HEK293 (cell line): ENCODE data around the gene SEMA3G.

Experiments
- CTCF ChIA-PET: fragments of 350-600 bp; formaldehyde crosslinking; extraction: SDS; loops from one replicate; lab custom pipeline; 2021; ENCODE audit warnings: antibody characterized with exemption; lab: Yijun Ruan, JAX
- POLR2A ChIA-PET: fragments of 300-600 bp; formaldehyde crosslinking; extraction: SDS; loops from one replicate; lab custom pipeline; 2020; ENCODE audit warnings: antibody characterized with exemption, inconsistent platforms; lab: Yijun Ruan, JAX
- H3K27ac ChIP-seq: fragments of 200-500 bp; sonication (Bioruptor generic); 2 replicates; pipeline ENCODE4 v1.5.1; 2014; ENCODE audit warnings: low read depth, low read length, control low read depth, inconsistent platforms; ENCODE audit errors: extremely low read depth
- H3K36me3 ChIP-seq, 2 experiments: fragments of 200-500 bp in 1 of 2; sonication (Bioruptor generic) in 1 of 2; 1 replicate in 1 of 2; 2 replicates in 1 of 2; pipeline ENCODE4 v1.5.1; 2014 to 2017; ENCODE audit warnings: inconsistent platforms in 2 of 2, low read length in 2 of 2; ENCODE audit not compliant: control insufficient read depth in 2 of 2, insufficient read depth in 1 of 2
- H3K4me1 ChIP-seq: fragments of 200-500 bp; sonication (Bioruptor generic); 2 replicates; pipeline ENCODE4 v1.5.1; 2014; ENCODE audit warnings: mild to moderate bottlenecking, low read length, inconsistent platforms; ENCODE audit not compliant: control insufficient read depth, insufficient read depth
- H3K4me3 ChIP-seq: 2 replicates; pipeline ENCODE4 v1.5.1; 2011; ENCODE audit warnings: low read depth, mild to moderate bottlenecking, control low read depth, low read length, moderate library complexity
- H3K9me3 ChIP-seq: fragments of 200-500 bp; sonication (Bioruptor generic); 2 replicates; pipeline ENCODE4 v1.5.1; 2014; ENCODE audit warnings: low read depth, low read length, inconsistent platforms; ENCODE audit not compliant: control insufficient read depth, insufficient read depth
- HOXC10 ChIP-seq: sonication (generic); formaldehyde crosslinking; IDR thresholded peaks from 2 replicates; pipeline ENCODE4 v1.8.1; 2023; ENCODE audit warnings: mild to moderate bottlenecking, missing genetic modification reagents
- HOXD13 ChIP-seq: sonication (generic); formaldehyde crosslinking; IDR thresholded peaks from 2 replicates; pipeline ENCODE4 v1.8.0; 2022; ENCODE audit warnings: missing genetic modification reagents, borderline replicate concordance
- KLF1 ChIP-seq: fragments of 450-650 bp; formaldehyde crosslinking; IDR thresholded peaks from 2 replicates; pipeline ENCODE4 v1.5.1; 2016; ENCODE audit warnings: missing biosample characterization, missing genetic modification characterization
- KLF8 ChIP-seq: fragments of 450-650 bp; formaldehyde crosslinking; IDR thresholded peaks from 2 replicates; pipeline ENCODE4 v1.5.1; 2016; ENCODE audit warnings: missing biosample characterization, missing genetic modification characterization
- MZF1 ChIP-seq: fragments of 450-650 bp; formaldehyde crosslinking; IDR thresholded peaks from 2 replicates; pipeline ENCODE4 v1.5.1; 2017; ENCODE audit warnings: missing biosample characterization, missing genetic modification characterization, borderline replicate concordance
- SP2 ChIP-seq: fragments of 450-650 bp; formaldehyde crosslinking; IDR thresholded peaks from 2 replicates; pipeline ENCODE4 v1.5.1; 2016; ENCODE audit warnings: missing biosample characterization, missing genetic modification characterization
- SP7 ChIP-seq: fragments of 450-650 bp; formaldehyde crosslinking; IDR thresholded peaks from 2 replicates; pipeline ENCODE4 v1.5.1; 2016; ENCODE audit warnings: missing biosample characterization, missing genetic modification characterization
- YY2 ChIP-seq: fragments of 450-650 bp; formaldehyde crosslinking; IDR thresholded peaks from 2 replicates; pipeline ENCODE4 v1.5.1; 2016; ENCODE audit warnings: missing biosample characterization, missing genetic modification characterization
- ZBTB17 ChIP-seq: fragments of 450-650 bp; formaldehyde crosslinking; IDR thresholded peaks from 2 replicates; pipeline ENCODE4 v1.5.1; 2016; ENCODE audit warnings: missing biosample characterization, missing genetic modification characterization
- ZBTB44 ChIP-seq: fragments of 450-650 bp; IDR thresholded peaks from 2 replicates; pipeline ENCODE4 v1.5.1; 2018; ENCODE audit warnings: missing biosample characterization, mild to moderate bottlenecking, missing genetic modification characterization
- ZNF10 ChIP-seq: fragments of 450-650 bp; formaldehyde crosslinking; IDR thresholded peaks from 2 replicates; pipeline ENCODE4 v1.5.1; 2017; ENCODE audit warnings: missing biosample characterization, missing genetic modification characterization
- ZNF112 ChIP-seq: fragments of 450-650 bp; formaldehyde crosslinking; IDR thresholded peaks from 2 replicates; pipeline ENCODE4 v1.5.0; 2017; ENCODE audit warnings: missing biosample characterization, missing genetic modification characterization
- ZNF16 ChIP-seq: fragments of 450-650 bp; formaldehyde crosslinking; IDR thresholded peaks from 2 replicates; pipeline ENCODE4 v1.5.1; 2016; ENCODE audit warnings: low read depth, missing biosample characterization, missing genetic modification characterization
- ZNF423 ChIP-seq: fragments of 450-650 bp; formaldehyde crosslinking; IDR thresholded peaks from 2 replicates; pipeline ENCODE4 v1.5.1; 2016; ENCODE audit warnings: missing biosample characterization, missing genetic modification characterization
- ZNF529 ChIP-seq: fragments of 450-650 bp; formaldehyde crosslinking; IDR thresholded peaks from 2 replicates; pipeline ENCODE4 v1.5.1; 2017; ENCODE audit warnings: missing genetic modification characterization, missing biosample characterization; ENCODE audit not compliant: insufficient replicate concordance
- ZNF692 ChIP-seq: fragments of 450-650 bp; formaldehyde crosslinking; IDR thresholded peaks from 2 replicates; pipeline ENCODE4 v1.5.1; 2016; ENCODE audit warnings: missing biosample characterization, missing genetic modification characterization
- TF ChIP-seq, protein P1 (sequence below): fragments of 450-650 bp; formaldehyde crosslinking; IDR thresholded peaks from 2 replicates; pipeline ENCODE4 v1.5.1; 2016; ENCODE audit warnings: missing biosample characterization, missing genetic modification characterization
- TF ChIP-seq, protein P2 (sequence below): fragments of 450-650 bp; formaldehyde crosslinking; IDR thresholded peaks from 2 replicates; pipeline ENCODE4 v1.5.1; 2017; ENCODE audit warnings: missing biosample characterization, missing genetic modification characterization
- TF ChIP-seq, protein P3 (sequence below): fragments of 450-650 bp; formaldehyde crosslinking; IDR thresholded peaks from 2 replicates; pipeline ENCODE4 v1.5.1; 2017; ENCODE audit warnings: missing biosample characterization, missing genetic modification characterization

The SEMA3G gene

GRCh38 chr3:52458031-52458760 is 13.3 kb upstream of the SEMA3G start:
- no peak for TF ChIP-seq YY2
- ChIA-PET CTCF (interaction anchor here (0.8 to 1.7 kb wide), 4 partner anchors 11 to 383 kb away, joined by 3 to 4 read pairs (median 3); no protein-coding TSS in a partner anchor), POLR2A (no interaction called here)
- Histone ChIP-seq H3K36me3 (peaks cover 18 to 65% of the 10 kb centered on the region in 2 experiments; a peak in 2 of 3 replicates), H3K27ac (no peak overlapping the region), H3K4me1 (peaks cover 2% of the 10 kb centered on the region; the same call in 1 of the 2 replicates), H3K4me3 (no peak overlapping the region), H3K9me3 (no peaks in the 10 kb centered on the region)

DNA sequence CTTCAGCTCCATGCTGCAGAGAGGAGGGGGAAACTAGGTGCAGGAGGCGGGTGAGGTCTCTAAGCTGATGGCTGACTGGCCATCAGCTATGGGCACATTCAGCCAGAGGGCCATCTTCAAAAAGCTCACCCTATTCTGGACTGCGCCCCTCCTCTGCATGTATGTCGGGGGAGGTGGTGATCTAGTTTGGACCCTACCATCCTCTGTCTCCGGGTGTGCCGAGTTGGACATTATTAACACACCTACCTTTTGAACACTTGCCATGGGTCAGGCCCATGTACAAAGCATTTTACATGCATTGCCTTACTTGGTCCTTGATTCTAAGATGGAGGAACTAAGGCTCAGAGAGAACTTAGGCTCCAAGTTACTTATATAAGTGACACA is 11.9 kb upstream of the SEMA3G start:
- Histone ChIP-seq H3K36me3 (peaks cover 18 to 51% of the 10 kb centered on the region in 2 experiments; a peak in 2 of 3 replicates), H3K9me3 (no peaks in the 10 kb centered on the region), H3K4me3 (peak overlapping the region; percentile 94), H3K27ac (peak overlapping the region; percentile 74; the same call in 1 of the 2 replicates), H3K4me1 (peaks cover 2% of the 10 kb centered on the region; the same call in 1 of the 2 replicates)
- peak; percentile 56 for TF ChIP-seq ZBTB17 (tag by site-specific recombination)
- no peak for TF ChIP-seq KLF8 (tag by site-specific recombination)
- no peak for TF ChIP-seq ZNF423
- no peak for TF ChIP-seq HOXC10 (CRISPR knock-in tag)
- TF ChIP-seq, protein P1, sequence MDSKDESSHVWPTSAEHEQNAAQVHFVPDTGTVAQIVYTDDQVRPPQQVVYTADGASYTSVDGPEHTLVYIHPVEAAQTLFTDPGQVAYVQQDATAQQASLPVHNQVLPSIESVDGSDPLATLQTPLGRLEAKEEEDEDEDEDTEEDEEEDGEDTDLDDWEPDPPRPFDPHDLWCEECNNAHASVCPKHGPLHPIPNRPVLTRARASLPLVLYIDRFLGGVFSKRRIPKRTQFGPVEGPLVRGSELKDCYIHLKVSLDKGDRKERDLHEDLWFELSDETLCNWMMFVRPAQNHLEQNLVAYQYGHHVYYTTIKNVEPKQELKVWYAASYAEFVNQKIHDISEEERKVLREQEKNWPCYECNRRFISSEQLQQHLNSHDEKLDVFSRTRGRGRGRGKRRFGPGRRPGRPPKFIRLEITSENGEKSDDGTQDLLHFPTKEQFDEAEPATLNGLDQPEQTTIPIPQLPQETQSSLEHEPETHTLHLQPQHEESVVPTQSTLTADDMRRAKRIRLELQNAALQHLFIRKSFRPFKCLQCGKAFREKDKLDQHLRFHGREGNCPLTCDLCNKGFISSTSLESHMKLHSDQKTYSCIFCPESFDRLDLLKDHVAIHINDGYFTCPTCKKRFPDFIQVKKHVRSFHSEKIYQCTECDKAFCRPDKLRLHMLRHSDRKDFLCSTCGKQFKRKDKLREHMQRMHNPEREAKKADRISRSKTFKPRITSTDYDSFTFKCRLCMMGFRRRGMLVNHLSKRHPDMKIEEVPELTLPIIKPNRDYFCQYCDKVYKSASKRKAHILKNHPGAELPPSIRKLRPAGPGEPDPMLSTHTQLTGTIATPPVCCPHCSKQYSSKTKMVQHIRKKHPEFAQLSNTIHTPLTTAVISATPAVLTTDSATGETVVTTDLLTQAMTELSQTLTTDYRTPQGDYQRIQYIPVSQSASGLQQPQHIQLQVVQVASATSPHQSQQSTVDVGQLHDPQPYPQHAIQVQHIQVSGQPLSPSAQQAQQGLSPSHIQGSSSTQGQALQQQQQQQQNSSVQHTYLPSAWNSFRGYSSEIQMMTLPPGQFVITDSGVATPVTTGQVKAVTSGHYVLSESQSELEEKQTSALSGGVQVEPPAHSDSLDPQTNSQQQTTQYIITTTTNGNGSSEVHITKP (tag by site-specific recombination): peak; percentile 97
- CTCF ChIA-PET: interaction anchor here (0.6 to 1.2 kb wide), 2 partner anchors 10 to 72 kb away, joined by 4 read pairs; no protein-coding TSS in a partner anchor
- POLR2A ChIA-PET: no interaction called here

GRCh38 chr3:52456169-52456799 is 11.4 kb upstream of the SEMA3G start:
- Histone ChIP-seq H3K27ac (peak overlapping the region; percentile 74), H3K4me3 (peak overlapping the region; percentile 94), H3K36me3 (peaks cover 15 to 47% of the 10 kb centered on the region in 2 experiments; a peak in 2 of 3 replicates), H3K9me3 (no peaks in the 10 kb centered on the region), H3K4me1 (peaks cover 2% of the 10 kb centered on the region; the same call in 1 of the 2 replicates)
- POLR2A ChIA-PET: no interaction called here
- CTCF ChIA-PET: interaction anchor here (1.2 kb wide), 1 partner anchor 10 kb away, joined by 4 read pairs; no protein-coding TSS in a partner anchor
- TF ChIP-seq ZBTB44 (tag by site-specific recombination) (no peak), SP2 (tag by site-specific recombination) (peak; percentile 43), ZNF692 (tag by site-specific recombination) (no peak), ZNF10 (tag by site-specific recombination) (no peak), ZNF16 (tag by site-specific recombination) (no peak), ZNF529 (no peak), MZF1 (tag by site-specific recombination) (no peak), SP7 (no peak), ZNF112 (no peak), HOXD13 (CRISPR knock-in tag) (no peak), KLF1 (no peak)
- TF ChIP-seq, protein P2, sequence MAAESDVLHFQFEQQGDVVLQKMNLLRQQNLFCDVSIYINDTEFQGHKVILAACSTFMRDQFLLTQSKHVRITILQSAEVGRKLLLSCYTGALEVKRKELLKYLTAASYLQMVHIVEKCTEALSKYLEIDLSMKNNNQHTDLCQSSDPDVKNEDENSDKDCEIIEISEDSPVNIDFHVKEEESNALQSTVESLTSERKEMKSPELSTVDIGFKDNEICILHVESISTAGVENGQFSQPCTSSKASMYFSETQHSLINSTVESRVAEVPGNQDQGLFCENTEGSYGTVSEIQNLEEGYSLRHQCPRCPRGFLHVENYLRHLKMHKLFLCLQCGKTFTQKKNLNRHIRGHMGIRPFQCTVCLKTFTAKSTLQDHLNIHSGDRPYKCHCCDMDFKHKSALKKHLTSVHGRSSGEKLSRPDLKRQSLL: no peak
- TF ChIP-seq, protein P3, sequence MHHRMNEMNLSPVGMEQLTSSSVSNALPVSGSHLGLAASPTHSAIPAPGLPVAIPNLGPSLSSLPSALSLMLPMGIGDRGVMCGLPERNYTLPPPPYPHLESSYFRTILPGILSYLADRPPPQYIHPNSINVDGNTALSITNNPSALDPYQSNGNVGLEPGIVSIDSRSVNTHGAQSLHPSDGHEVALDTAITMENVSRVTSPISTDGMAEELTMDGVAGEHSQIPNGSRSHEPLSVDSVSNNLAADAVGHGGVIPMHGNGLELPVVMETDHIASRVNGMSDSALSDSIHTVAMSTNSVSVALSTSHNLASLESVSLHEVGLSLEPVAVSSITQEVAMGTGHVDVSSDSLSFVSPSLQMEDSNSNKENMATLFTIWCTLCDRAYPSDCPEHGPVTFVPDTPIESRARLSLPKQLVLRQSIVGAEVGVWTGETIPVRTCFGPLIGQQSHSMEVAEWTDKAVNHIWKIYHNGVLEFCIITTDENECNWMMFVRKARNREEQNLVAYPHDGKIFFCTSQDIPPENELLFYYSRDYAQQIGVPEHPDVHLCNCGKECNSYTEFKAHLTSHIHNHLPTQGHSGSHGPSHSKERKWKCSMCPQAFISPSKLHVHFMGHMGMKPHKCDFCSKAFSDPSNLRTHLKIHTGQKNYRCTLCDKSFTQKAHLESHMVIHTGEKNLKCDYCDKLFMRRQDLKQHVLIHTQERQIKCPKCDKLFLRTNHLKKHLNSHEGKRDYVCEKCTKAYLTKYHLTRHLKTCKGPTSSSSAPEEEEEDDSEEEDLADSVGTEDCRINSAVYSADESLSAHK (tag by site-specific recombination): no peak
